Measurements from ENCODE around the gene YIPF5.

YIPF5 gene

DNA sequence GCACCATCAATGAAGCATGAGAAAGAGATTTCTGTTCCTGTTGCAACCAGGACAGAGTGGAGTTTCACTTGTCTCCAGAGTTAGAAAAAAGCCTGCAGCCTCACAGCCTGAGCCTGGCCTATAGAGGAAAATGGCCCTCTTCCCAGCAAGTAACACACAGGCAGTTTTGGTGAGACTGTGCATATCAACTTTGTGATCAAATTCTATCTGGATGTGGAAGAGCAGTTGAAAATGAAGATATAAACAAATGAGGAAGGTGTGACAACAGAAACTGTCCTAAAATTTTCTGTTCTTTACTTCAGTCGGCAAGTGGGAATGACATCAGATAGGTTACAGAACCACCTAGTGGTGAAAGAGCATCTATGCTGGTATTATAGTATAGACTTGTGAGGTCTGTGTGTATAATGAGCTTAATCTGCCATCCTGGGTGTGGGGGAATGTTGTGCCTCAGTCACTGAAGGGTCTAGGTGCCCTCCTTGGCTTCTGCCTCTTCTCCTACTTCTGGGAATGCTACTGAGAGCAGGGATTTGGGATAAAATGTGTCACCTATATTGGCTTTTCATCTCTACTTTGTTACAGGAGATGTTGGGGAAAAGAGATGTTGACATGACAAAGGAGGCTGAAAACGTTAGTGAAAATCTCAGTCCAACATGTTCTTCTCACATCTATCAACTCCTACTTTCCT, 28.2 kb downstream of the YIPF5 start:
- no peak overlapping the region for H3K4me3 ChIP-seq (replicated peaks; ENCODE audit: low read depth, low read length)
- DNase-seq (ENCODE audit: low read depth): peak; percentile 71
- TF ChIP-seq, protein P1, sequence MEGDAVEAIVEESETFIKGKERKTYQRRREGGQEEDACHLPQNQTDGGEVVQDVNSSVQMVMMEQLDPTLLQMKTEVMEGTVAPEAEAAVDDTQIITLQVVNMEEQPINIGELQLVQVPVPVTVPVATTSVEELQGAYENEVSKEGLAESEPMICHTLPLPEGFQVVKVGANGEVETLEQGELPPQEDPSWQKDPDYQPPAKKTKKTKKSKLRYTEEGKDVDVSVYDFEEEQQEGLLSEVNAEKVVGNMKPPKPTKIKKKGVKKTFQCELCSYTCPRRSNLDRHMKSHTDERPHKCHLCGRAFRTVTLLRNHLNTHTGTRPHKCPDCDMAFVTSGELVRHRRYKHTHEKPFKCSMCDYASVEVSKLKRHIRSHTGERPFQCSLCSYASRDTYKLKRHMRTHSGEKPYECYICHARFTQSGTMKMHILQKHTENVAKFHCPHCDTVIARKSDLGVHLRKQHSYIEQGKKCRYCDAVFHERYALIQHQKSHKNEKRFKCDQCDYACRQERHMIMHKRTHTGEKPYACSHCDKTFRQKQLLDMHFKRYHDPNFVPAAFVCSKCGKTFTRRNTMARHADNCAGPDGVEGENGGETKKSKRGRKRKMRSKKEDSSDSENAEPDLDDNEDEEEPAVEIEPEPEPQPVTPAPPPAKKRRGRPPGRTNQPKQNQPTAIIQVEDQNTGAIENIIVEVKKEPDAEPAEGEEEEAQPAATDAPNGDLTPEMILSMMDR (IDR thresholded peaks at IDR 0.05; ENCODE audit: low read length, missing control alignments): peak; percentile 80

DNA sequence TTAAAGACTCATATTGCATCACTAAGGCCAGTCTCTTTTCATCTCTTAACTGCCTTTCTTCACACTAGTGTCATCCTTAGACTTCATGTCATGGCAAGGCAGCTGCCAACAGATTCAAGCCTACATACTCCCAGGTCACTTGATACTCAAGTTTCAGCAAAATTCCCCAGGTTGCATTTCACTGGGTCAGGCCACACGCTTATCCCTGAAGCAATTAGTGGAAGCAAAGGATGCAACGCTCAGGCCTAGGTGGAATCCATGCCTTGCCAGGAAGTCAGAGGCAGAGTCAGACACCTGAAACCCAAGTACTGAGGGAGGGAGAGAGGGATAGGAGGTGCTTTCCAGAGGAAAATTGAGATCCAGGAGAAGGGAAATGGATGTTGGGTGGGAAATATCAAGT, 28.9 kb downstream of the YIPF5 start:
- DNase-seq (ENCODE audit: low read depth): no peak
- TF ChIP-seq, protein P1 (IDR thresholded peaks at IDR 0.05; ENCODE audit: low read length, missing control alignments): no peak
- no peak overlapping the region for H3K4me3 ChIP-seq (replicated peaks; ENCODE audit: low read depth, low read length)

DNA sequence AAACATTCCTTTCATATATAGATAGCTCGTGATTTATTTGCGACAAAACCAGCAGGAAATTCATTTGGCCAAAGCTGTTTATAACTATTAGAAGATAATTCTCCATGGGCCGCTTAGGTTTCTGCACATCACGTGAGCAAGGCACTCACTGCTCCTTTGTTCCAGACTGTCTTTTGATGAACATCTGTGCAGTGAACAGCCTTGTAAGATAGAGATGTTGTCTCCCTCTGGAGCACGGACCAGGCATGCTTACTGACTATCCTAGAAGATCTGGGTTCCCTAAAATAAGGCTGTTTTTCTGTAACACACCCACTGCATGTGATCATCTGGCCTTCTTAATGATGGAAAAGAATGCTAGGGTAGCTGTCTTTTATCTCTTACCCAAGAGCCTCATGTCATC, 30.9 kb downstream of the YIPF5 start:
- H3K4me3 ChIP-seq (replicated peaks; ENCODE audit: low read depth, low read length): no peak overlapping the region
- DNase-seq (ENCODE audit: low read depth): peak; percentile 33
- TF ChIP-seq, protein P1 (IDR thresholded peaks at IDR 0.05; ENCODE audit: low read length, missing control alignments): peak; percentile 20

DNA sequence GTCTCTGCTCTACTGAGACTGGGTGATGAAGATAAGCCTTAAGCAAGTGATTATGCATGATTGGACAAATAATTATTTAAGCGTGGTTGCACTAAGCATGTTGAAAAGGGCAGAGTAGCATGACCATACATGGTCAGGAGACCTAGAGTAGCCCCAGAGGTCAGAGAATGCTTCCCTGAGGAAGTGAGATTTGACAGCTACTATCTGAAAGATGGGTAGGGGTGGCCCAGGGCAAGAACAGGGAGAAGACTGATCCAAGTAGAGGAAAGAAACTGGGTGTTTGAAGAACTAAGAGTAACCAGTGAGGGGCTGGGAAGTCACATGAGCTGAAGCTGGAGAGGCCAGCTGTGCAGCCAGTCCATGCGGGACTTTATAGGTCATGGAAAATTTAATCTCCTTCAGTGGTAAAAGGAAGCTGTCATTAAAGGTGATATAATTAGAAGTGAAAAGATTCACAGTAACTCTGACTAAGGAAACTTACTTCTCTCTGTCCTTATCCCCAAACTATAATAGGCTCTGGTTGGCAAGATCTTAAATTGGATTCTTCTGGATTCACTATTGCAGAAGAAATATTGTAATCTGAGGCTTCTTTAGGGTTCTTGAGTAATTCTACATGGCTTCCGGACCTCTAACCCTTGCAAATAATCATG, 35.2 kb downstream of the YIPF5 start:
- no peak for DNase-seq (ENCODE audit: low read depth)
- TF ChIP-seq, protein P1 (IDR thresholded peaks at IDR 0.05; ENCODE audit: low read length, missing control alignments): no peak
- no peak overlapping the region for H3K4me3 ChIP-seq (replicated peaks; ENCODE audit: low read depth, low read length)

DNA sequence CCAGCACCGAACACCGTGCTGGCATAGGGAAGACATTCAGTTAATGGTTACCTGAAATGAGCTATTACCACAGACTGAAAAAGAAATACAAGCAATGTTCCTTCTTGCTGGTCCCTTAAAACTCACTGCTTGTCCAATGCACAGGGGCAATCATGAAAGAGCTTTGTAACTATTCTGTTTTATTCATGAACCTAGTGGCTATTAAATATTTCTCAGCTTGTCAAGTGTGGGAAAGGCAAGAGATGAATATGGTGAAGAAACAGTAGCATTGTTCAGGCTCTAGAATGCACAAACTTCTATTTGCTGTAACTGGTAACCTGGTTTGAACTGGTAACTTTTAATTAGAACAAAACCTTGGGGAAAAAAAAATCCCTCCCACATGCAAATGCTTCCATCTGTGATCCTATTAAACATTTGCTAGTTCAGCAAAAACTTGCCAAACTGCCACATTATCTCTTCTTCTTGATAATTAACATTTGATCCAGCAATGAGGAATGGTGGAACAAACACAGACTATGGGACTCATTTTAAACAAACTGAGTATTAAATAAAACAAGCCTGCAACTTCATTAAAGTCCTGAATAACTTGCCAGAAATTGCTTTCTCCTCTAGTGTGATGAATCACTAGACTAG, 36.1 kb downstream of the YIPF5 start:
- no peak overlapping the region for H3K4me3 ChIP-seq (replicated peaks; ENCODE audit: low read depth, low read length)
- TF ChIP-seq, protein P1 (IDR thresholded peaks at IDR 0.05; ENCODE audit: low read length, missing control alignments): no peak
- no peak for DNase-seq (ENCODE audit: low read depth)

DNA sequence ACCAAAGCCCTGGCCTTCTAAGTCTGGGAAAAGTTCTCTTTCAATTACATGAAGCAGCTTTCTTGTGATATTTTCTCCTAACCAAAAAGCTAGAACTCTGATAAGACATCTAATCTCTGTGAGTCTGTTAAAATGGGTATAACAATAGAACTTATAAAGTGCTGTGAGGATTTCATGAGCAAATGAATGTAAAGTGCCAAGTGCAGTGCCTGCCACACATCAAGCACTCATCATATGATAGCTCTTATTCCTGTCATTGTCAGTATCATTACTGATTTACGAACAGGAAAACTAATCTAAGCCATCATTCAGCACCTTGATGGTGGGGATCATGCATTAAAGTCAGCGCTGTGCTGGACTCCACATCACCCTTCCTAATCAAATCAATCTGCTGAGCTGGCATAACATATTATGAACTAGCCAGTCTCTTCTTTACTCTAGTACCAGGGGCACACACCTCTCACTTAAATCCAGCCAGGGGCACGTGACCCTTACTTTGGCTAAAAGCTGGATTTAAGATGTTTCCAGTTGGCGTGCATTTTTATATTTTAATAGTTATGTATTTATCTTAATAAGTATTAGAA, 37.3 kb downstream of the YIPF5 start:
- no peak for DNase-seq (ENCODE audit: low read depth)
- no peak overlapping the region for H3K4me3 ChIP-seq (replicated peaks; ENCODE audit: low read depth, low read length)
- TF ChIP-seq, protein P1 (IDR thresholded peaks at IDR 0.05; ENCODE audit: low read length, missing control alignments): no peak

Data from fibroblast of pulmonary artery (primary cell).